ENCODE results near the gene JAKMIP1.

The JAKMIP1 gene

GRCh38 chr4:6055436-6055835, 144.9 kb downstream of the JAKMIP1 start:
- no peak for DNase-seq

- no peak for DNase-seq
Measured at GRCh38 chr4:6055030-6055429, 145.3 kb downstream of the JAKMIP1 start.

- no peak for DNase-seq
Measured at GRCh38 chr4:6054162-6054922, 146.0 kb downstream of the JAKMIP1 start.

DNA sequence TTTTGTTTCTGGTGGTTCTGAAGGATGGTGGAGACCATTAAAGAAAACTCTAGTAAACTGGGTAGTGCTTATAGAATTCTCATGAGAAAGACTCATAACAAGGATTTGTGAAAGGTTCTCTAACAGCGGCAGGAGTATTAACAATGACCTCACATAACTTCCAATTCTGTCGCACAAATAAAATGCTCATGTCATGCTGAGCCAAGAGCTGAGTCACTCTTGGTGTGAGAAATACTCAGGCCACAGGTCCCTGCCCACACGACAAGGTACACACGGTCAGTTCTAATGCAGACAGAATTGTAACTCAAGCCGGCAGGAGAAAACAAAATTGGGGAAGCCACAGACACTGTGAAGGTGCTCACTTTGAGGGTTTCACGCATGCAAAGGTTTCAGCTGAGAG, 147.7 kb downstream of the JAKMIP1 start:
- DNase-seq = no peak

DNA sequence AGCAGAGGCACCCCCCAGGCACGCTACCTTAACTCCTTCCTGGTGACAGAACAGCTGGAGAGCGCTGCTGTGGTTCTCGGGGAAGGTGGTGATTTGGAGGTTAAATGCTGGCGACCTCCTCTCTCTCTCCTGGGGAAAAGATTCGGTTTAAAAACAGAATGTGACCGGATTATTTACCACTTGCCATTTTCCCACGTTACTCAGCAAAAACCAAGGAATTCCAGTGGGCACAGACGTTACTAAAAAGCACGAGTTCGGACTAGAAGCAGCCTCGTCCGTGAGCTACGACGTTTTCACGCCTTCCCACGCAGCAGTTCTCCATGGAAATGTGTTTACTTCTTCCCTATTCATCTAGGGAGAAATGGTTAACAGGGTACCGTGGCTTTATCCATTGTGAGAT, 149.8 kb downstream of the JAKMIP1 start:
- no peak for DNase-seq

GRCh38 chr4:6049985-6050384, 150.4 kb downstream of the JAKMIP1 start:
- DNase-seq = no peak

- no peak for DNase-seq
Measured at GRCh38 chr4:6049278-6049677, 151.1 kb downstream of the JAKMIP1 start.

GRCh38 chr4:6048537-6048936, 151.8 kb downstream of the JAKMIP1 start:
- no peak for DNase-seq

DNA sequence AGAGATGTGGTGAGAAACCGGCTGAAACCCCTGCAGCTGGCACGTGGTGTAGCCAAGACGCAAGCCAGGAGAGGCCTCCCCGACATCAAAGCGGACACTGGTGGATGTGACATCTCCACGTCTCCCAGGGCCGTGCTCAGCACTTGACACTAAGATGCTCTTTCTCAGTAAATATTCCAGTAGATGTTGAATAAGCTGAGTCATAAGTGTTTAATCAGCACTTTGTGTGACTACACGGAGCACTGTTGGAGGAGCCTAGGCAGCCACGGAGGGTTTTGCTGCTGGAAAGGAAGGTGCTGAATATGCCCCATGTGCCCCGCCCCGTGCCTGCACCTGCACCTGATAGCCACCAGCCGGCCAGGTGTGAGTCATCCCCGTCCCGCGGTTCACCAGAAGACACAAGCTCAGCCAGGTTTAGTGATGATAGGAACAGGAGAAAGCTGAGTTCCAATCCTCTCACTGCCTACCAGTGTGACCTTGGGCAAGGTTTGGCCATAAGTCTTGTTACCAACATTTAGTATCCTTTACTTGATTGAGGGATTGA, 153.1 kb downstream of the JAKMIP1 start:
- no peak for DNase-seq

GRCh38 chr4:6046526-6047129, 153.7 kb downstream of the JAKMIP1 start:
- no peak for DNase-seq

GRCh38 chr4:6044805-6045204, 155.5 kb downstream of the JAKMIP1 start:
- DNase-seq = no peak

GRCh38 chr4:6044276-6044675, 156.1 kb downstream of the JAKMIP1 start:
- no peak for DNase-seq

DNA sequence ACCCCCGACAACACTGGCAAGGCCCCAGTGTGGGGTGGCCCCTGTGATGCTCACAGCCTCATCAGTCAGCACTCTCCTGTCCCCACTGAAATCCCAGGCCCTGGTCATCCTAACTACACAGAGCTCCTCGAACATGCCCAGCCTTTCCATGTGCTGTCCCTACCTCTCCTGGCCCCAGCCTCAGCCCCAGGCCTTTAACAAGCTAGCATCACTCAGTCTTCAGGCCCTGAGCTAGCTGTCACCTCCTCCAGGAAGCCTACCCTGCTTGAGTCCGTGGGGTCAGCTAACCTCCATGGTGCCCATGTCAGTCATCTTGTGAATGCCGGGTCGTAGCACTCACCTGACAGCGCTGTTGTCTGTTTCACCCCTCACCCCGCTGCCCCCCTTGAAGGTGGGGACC, 156.5 kb downstream of the JAKMIP1 start:
- no peak for DNase-seq

DNA sequence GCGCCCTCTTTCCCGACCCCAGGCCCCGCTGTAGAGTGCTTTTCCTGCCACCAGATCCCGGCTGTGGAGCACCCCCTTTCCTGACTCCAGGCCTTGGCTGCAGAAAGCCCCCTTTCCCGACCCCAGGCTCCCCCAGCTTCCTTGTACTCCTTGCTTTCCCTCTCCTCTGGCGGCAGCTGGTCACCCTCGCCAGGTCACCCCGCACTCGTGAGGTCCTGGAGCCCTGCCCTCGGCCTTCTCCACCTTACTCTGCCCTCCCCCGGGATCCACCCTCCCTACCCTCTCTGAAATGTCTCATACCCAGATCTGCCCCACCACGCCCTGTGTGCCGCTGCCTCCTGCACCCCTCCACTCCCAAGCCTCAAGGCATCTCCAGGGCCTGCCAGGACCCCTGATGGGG, 157.2 kb downstream of the JAKMIP1 start:
- no peak for DNase-seq

DNA sequence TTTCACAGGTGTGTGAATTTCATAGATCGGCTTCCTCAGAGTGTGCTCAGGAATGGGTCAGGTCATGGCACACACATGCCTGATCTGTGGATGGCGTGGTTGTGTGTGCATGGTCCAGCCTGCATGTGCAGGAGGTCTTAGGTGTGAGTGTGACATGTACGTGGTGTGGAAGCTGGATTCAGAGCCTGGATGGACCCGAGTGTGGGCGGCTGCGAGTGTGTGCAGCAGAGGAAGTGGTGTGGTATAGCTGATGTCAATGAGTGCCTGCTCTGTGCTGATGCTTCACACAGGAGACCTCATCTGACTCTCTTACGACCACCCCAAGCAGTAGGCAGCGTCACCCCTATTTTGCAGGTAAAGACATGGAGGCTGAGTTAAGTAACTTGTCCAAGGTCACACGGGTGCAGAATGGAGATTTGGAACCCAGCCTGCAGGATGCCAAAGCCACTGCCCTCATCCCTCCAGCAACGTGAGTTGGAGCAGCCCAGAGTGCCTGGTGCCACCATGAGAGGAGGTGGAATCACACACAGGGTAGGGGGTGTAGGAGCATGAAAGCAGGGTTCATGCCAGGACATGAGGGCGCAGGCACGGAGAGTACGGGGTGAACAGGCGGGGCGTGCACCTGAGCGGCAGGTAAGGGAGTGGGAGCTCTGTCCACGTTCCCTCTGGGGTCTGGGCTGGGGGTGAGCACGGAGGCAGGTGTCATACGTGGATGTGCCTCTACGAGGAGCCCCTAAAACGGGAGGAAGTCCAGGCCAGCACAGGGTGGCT, 157.9 kb downstream of the JAKMIP1 start:
- DNase-seq = no peak

DNA sequence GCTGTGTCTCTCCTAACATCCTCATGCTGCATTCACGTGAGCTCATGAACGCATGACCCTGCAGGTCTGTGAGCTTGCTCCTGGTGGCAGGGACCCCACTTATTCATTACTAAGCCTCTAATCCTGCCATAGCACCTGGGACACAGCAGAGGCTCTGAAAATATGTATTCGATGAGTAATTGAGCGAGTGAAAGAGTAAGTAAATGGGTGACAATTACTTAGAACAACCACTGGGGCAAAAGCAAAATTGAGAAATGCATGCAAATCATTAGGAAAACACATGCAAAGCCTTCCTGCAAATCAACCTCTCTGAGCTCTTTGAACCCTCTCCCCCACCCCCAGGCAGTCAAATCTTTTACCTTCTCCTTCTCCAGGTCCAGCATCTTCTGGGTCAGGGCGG, 158.5 kb downstream of the JAKMIP1 start:
- no peak for DNase-seq

GRCh38 chr4:6038711-6039110, 161.6 kb downstream of the JAKMIP1 start:
- no peak for DNase-seq

DNA sequence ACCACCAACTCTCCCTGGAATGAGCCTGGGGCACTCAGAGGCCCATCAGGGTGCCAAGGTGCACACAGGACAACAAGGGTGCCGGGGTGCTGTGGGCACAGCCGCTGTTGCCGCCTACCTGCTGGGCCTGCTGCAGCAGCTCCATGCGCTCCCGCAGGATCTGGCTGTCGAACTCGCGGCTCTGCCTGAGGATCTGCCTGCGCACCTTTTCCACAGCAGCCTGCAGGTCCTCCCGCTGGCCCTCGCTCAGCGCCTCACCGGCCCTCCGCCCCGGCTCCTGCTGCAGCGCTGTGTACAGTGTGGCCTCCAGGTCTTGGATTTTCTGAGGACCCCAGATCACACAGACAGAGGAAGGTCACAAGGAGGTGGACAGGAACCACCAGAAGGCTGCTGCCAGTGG, 164.6 kb downstream of the JAKMIP1 start:
- no peak for DNase-seq

- DNase-seq = no peak
Measured at GRCh38 chr4:6033381-6033780, 167.0 kb downstream of the JAKMIP1 start.

- no peak for DNase-seq
Measured at GRCh38 chr4:6032249-6033244, 167.8 kb downstream of the JAKMIP1 start.

GRCh38 chr4:6031846-6032245, 168.5 kb downstream of the JAKMIP1 start:
- no peak for DNase-seq

GRCh38 chr4:6030679-6031078, 169.7 kb downstream of the JAKMIP1 start:
- no peak for DNase-seq
